HG03354 (cell line): Measurements from ENCODE around the gene CTNNA3.

Source experiments
- ATAC-seq: cut with Tn5 transposase; IDR thresholded peaks from one replicate; pipeline ENCODE4 v1.9.1; 2021; ENCODE audit warnings: mild to moderate bottlenecking; ENCODE audit not compliant: unreplicated experiment, poor library complexity, severe bottlenecking

The CTNNA3 gene

GRCh38 chr10:66572700-66573099, 1123.3 kb downstream of the CTNNA3 start:
- ATAC-seq = no peak

GRCh38 chr10:66565999-66566398, 1130.0 kb downstream of the CTNNA3 start:
- no peak for ATAC-seq

GRCh38 chr10:66564287-66564686, 1131.7 kb downstream of the CTNNA3 start:
- ATAC-seq = no peak

- no peak for ATAC-seq
Observed at GRCh38 chr10:66555061-66555460, 1140.9 kb downstream of the CTNNA3 start.

- no peak for ATAC-seq
Observed at GRCh38 chr10:66552331-66552730, 1143.7 kb downstream of the CTNNA3 start.

GRCh38 chr10:66550351-66550750, 1145.6 kb downstream of the CTNNA3 start:
- ATAC-seq = no peak

- ATAC-seq = no peak
Observed at GRCh38 chr10:66538908-66539307, 1157.1 kb downstream of the CTNNA3 start.

- no peak for ATAC-seq
Observed at GRCh38 chr10:66538371-66538770, 1157.6 kb downstream of the CTNNA3 start.

GRCh38 chr10:66537186-66537585, 1158.8 kb downstream of the CTNNA3 start:
- ATAC-seq = no peak

- no peak for ATAC-seq
Observed at GRCh38 chr10:66535439-66535838, 1160.6 kb downstream of the CTNNA3 start.

GRCh38 chr10:66534866-66535265, 1161.1 kb downstream of the CTNNA3 start:
- no peak for ATAC-seq

GRCh38 chr10:66521506-66521905, 1174.5 kb downstream of the CTNNA3 start:
- ATAC-seq = no peak

- ATAC-seq = no peak
Observed at GRCh38 chr10:66519616-66520015, 1176.4 kb downstream of the CTNNA3 start.

- no peak for ATAC-seq
Observed at GRCh38 chr10:66514666-66515065, 1181.3 kb downstream of the CTNNA3 start.

GRCh38 chr10:66513504-66513903, 1182.5 kb downstream of the CTNNA3 start:
- no peak for ATAC-seq

- no peak for ATAC-seq
Observed at GRCh38 chr10:66505003-66505657, 1190.9 kb downstream of the CTNNA3 start.

- no peak for ATAC-seq
Observed at GRCh38 chr10:66501356-66501755, 1194.6 kb downstream of the CTNNA3 start.

GRCh38 chr10:66483966-66484365, 1212.0 kb downstream of the CTNNA3 start:
- ATAC-seq = no peak

GRCh38 chr10:66472156-66472555, 1223.8 kb downstream of the CTNNA3 start:
- no peak for ATAC-seq

- no peak for ATAC-seq
Observed at GRCh38 chr10:66467042-66467441, 1229.0 kb downstream of the CTNNA3 start.

- no peak for ATAC-seq
Observed at GRCh38 chr10:66466622-66467021, 1229.4 kb downstream of the CTNNA3 start.

- no peak for ATAC-seq
Observed at GRCh38 chr10:66463611-66464010, 1232.4 kb downstream of the CTNNA3 start.
